ENCODE data around the gene GAGE10. TPM values are rescaled to one million over a fixed set of nuclear protein-coding genes. Genes with fewer than 3 reads are reported as not detected.
A peak's percentile ranks its signal among the peaks of the same experiment; 100 is the strongest.

The GAGE10 gene
- total and polyA plus RNA-seq, 9 of the 15 experiments (the other 6 are each of a cell fraction or from before 2014, with no cell fraction given), result 0.80 to 3.1 (median 0.96) TPM; not detected in 4

- ATAC-seq, result no peak
- no peaks in the 10 kb centered on the region for H4K20me1 ChIP-seq (replicated peaks; ENCODE audit: control insufficient read depth, insufficient read depth, low read length)
- DNase-seq (ENCODE audit: extremely low read depth in 1 of 4, low spot score in 3 of 4), result no peak
- H3K36me3 ChIP-seq (ENCODE audit: control insufficient read depth, insufficient read depth, low read length), result 0 out of 3 replicates have a peak, but pooled peaks cover 3% of the 10 kb centered on the region
- no peak for FAIRE-seq
- ChIA-PET POLR2A (no interaction called here), CTCF (ENCODE audit: low intra/inter-chr PET ratio) (no interaction called here)
- peak overlapping the region; percentile 95; the same call in 1 of the 3 replicates for H3K27ac ChIP-seq (ENCODE audit: extremely low read depth, low read depth, low read length)
- peak overlapping the region; percentile 54; the same call in 1 of the 2 replicates for H3K4me3 ChIP-seq
- BruUV-seq (replicated peaks), result TSS peak; percentile 69
- WGBS (ENCODE audit: insufficient coverage, low coverage, missing lambda C conversion rate), result 11% methylated on average over 2 of the region's 2 CpGs
- H3K9me3 ChIP-seq (replicated peaks; ENCODE audit: control insufficient read depth, insufficient read depth, low read depth, low read length), result no peaks in the 10 kb centered on the region
- no peaks in the 10 kb centered on the region for H3K9me1 ChIP-seq (ENCODE audit: control insufficient read depth, insufficient read depth, low read length)
- peak overlapping the region; percentile 62 to 79; a peak in 3 of 4 replicates for H3K9ac ChIP-seq (ENCODE audit: insufficient read depth in 1 of 2, low read depth in 2 of 2, low read length in 2 of 2)
- intact Hi-C loops (cut with micrococcal nuclease) (no loop called here), in situ Hi-C loops (cut with MboI) (no loop called here)
- peak overlapping the region; percentile 90 for H3K4me2 ChIP-seq (ENCODE audit: insufficient read depth, low read length)
- H3K27me3 ChIP-seq (ENCODE audit: control insufficient read depth in 2 of 2, insufficient read depth in 2 of 2, low read length in 2 of 2), result no peaks in the 10 kb centered on the region
- H3K79me2 ChIP-seq (ENCODE audit: control insufficient read depth, insufficient read depth, low read length), result peaks cover 32% of the 10 kb centered on the region
- H3K4me1 ChIP-seq (replicated peaks in 1 of 2; ENCODE audit: control insufficient read depth in 2 of 2, insufficient read depth in 2 of 2, low read length in 2 of 2), result peaks cover 25 to 28% of the 10 kb centered on the region in 2 experiments; a peak in 4 of 5 replicates
- no peak overlapping the region for H2AFZ ChIP-seq (ENCODE audit: low read depth, low read length)
- TF ChIP-seq ETV6 (IDR thresholded peaks at IDR 0.05; ENCODE audit: borderline replicate concordance in 1 of 2, low read depth in 2 of 2, low read length in 1 of 2) (no peak), ETV6 (CRISPR knock-in tag; IDR thresholded peaks at IDR 0.05; ENCODE audit: borderline replicate concordance) (no peak), KAT2B (IDR thresholded peaks at IDR 0.05; ENCODE audit: low read depth, low read length) (no peak), RBM25 (IDR thresholded peaks at IDR 0.05; ENCODE audit: low read depth, low read length, severe bottlenecking) (peak; percentile 80), NCOA2 (IDR thresholded peaks at IDR 0.05; ENCODE audit: partially characterized antibody in 2 of 2) (no peak), HOXB6 (CRISPR knock-in tag; IDR thresholded peaks at IDR 0.05; ENCODE audit: borderline replicate concordance) (no peak), ZNF507 (tag; conservative IDR thresholded peaks at IDR 0.05) (no peak), KDM1A (IDR thresholded peaks at IDR 0.05) (0 out of 4 replicates have a peak, but pooled peaks have one; percentile 26 to 28), ESRRA (IDR thresholded peaks at IDR 0.05; ENCODE audit: borderline replicate concordance, low read depth) (no peak), POLR2B (IDR thresholded peaks at IDR 0.05; ENCODE audit: low read depth, partially characterized antibody) (no peak), SMARCB1 (IDR thresholded peaks at IDR 0.05; ENCODE audit: insufficient read length, low read depth) (no peak), ZNF639 (CRISPR knock-in tag; conservative IDR thresholded peaks at IDR 0.05 in 1 of 2, IDR thresholded peaks at IDR 0.05 in 1 of 2) (no peak), POLR2AphosphoS2 (IDR thresholded peaks at IDR 0.05; ENCODE audit: low read length) (no peak), GMEB1 (CRISPR knock-in tag; IDR thresholded peaks at IDR 0.05) (no peak), C11orf30 (IDR thresholded peaks at IDR 0.05; ENCODE audit: low read depth) (no peak), OTX1 (CRISPR knock-in tag; IDR thresholded peaks at IDR 0.05) (no peak), ZNF212 (CRISPR knock-in tag; IDR thresholded peaks at IDR 0.05) (no peak), BRD4 (IDR thresholded peaks at IDR 0.05) (no peak), PML (IDR thresholded peaks at IDR 0.05; ENCODE audit: low read length) (no peak), ZNF124 (CRISPR knock-in tag; IDR thresholded peaks at IDR 0.05) (no peak), XRCC3 (IDR thresholded peaks at IDR 0.05) (no peak), GATA2 (CRISPR knock-in tag; IDR thresholded peaks at IDR 0.05) (no peak), HDAC1 (IDR thresholded peaks at IDR 0.05) (0 out of 4 replicates have a peak, but pooled peaks of 1 of the 2 experiments have one; percentile 14)
These were observed 32.1 kb upstream of the GAGE10 start for GRCh38 chrX:49271341-49271740.
